Esophagus muscularis mucosa (tissue), 4 donors: ENCODE results near the gene PHACTR1.

Experiments used
- CTCF ChIP-seq, 3 experiments: fragments of 200-600 bp in 2 of 3; fragments of 450-650 bp in 1 of 3; sonication (generic) in 2 of 3; IDR thresholded peaks; one replicate each; pipeline ENCODE4 v1.5.1; 2017 to 2019; ENCODE audit warnings: antibody characterized with exemption in 3 of 3, mild to moderate bottlenecking in 2 of 3, moderate library complexity in 1 of 3
- EP300 ChIP-seq: sonication (generic); formaldehyde crosslinking; IDR thresholded peaks from one replicate; pipeline ENCODE4 v1.6.1; 2017; ENCODE audit warnings: antibody characterized with exemption
- POLR2A ChIP-seq: fragments of 450-650 bp; IDR thresholded peaks from one replicate; pipeline ENCODE4 v1.6.1; 2017; ENCODE audit warnings: antibody characterized with exemption, moderate library complexity, mild to moderate bottlenecking, low read depth
- POLR2AphosphoS5 ChIP-seq, 2 donors: sonication (generic); formaldehyde crosslinking; IDR thresholded peaks; one replicate each; pipeline ENCODE4 v1.6.1; 2017; ENCODE audit warnings: antibody characterized with exemption in 2 of 2

- TF ChIP-seq POLR2AphosphoS5 (IDR thresholded peaks at IDR 0.05) (no peak), CTCF (IDR thresholded peaks at IDR 0.05) (no peak), POLR2A (no peak), EP300 (no peak)
These were observed 231.4 kb downstream of the PHACTR1 start for GRCh38 chr6:12947967-12948366.
